Stimulated activated CD8-positive, alpha-beta memory T cell treated with anti-CD3 and anti-CD28 coated beads, Interleukin-15, amount 100 ng/mL, for 24 hours (primary cell): ENCODE measurements around the gene MED28.
"Not testable (repeated sequence)": the region's sequence is repeated elsewhere in the genome, so short reads cannot be mapped to it uniquely, and the experiment has no call there.

Experiments used
- DNase-seq: peaks from one replicate; pipeline ENCODE4 v3.0.0-alpha.2; 2020; ENCODE audit warnings: low read depth

MED28 gene

GRCh38 chr4:17618926-17619325 is 4.5 kb downstream of the MED28 start:
- no peak for DNase-seq

- no peak for DNase-seq
These were observed 5.1 kb downstream of the MED28 start for GRCh38 chr4:17619416-17620105.

- DNase-seq: no peak
These were observed 9.1 kb downstream of the MED28 start for GRCh38 chr4:17623451-17624001.

GRCh38 chr4:17624821-17625220 is 10.4 kb downstream of the MED28 start:
- DNase-seq: no peak

GRCh38 chr4:17630228-17630627 is 15.8 kb downstream of the MED28 start:
- DNase-seq: no peak

- no peak for DNase-seq
These were observed 19.2 kb downstream of the MED28 start for GRCh38 chr4:17633600-17633999.

- DNase-seq: no peak
These were observed 20.6 kb downstream of the MED28 start for GRCh38 chr4:17635056-17635455.

- no peak for DNase-seq
These were observed 21.9 kb downstream of the MED28 start for GRCh38 chr4:17636341-17636695.

- DNase-seq: peak; percentile 47
These were observed 22.5 kb downstream of the MED28 start for GRCh38 chr4:17636696-17637622.

GRCh38 chr4:17639136-17639535 is 24.7 kb downstream of the MED28 start:
- DNase-seq: no peak

- no peak for DNase-seq
These were observed 27.9 kb downstream of the MED28 start for GRCh38 chr4:17642398-17642783.

- DNase-seq: no peak
These were observed 32.3 kb downstream of the MED28 start for GRCh38 chr4:17646693-17647092.

- no peak for DNase-seq
These were observed 32.9 kb downstream of the MED28 start for GRCh38 chr4:17647176-17647806.

GRCh38 chr4:17647927-17648326 is 33.5 kb downstream of the MED28 start:
- no peak for DNase-seq

GRCh38 chr4:17650406-17650805 is 36.0 kb downstream of the MED28 start:
- DNase-seq: no peak

- DNase-seq: no peak
These were observed 40.3 kb downstream of the MED28 start for GRCh38 chr4:17654701-17655100.

- DNase-seq: no peak
These were observed 42.6 kb downstream of the MED28 start for GRCh38 chr4:17657090-17657489.

GRCh38 chr4:17657849-17658248 is 43.4 kb downstream of the MED28 start:
- no peak for DNase-seq

- not testable (repeated sequence) for DNase-seq
These were observed 44.8 kb downstream of the MED28 start for GRCh38 chr4:17659196-17659595.

GRCh38 chr4:17662694-17663093 is 48.3 kb downstream of the MED28 start:
- no peak for DNase-seq

- no peak for DNase-seq
These were observed 50.3 kb downstream of the MED28 start for GRCh38 chr4:17664755-17665154.

- no peak for DNase-seq
These were observed 50.9 kb downstream of the MED28 start for GRCh38 chr4:17665346-17665745.

- no peak for DNase-seq
These were observed 51.4 kb downstream of the MED28 start for GRCh38 chr4:17665852-17666251.
